Measurements from ENCODE around the gene AKAP13. TPM values are rescaled to one million over a fixed set of nuclear protein-coding genes. Genes with fewer than 3 reads are reported as not detected.

AKAP13 gene
- total and polyA plus RNA-seq, 2 of the 13 experiments (the other 11 are each of a cell fraction or from before 2014, with no cell fraction given): 6.7 to 27.1 TPM

- TF ChIP-seq ZNF468 (CRISPR knock-in tag; IDR thresholded peaks at IDR 0.05) (no peak), ZNF552 (CRISPR knock-in tag; IDR thresholded peaks at IDR 0.05; ENCODE audit: borderline replicate concordance) (no peak), ZNF816 (CRISPR knock-in tag; IDR thresholded peaks at IDR 0.05; ENCODE audit: borderline replicate concordance) (no peak), GLMP (CRISPR knock-in tag; IDR thresholded peaks at IDR 0.05; ENCODE audit: borderline replicate concordance) (no peak)
Observed at GRCh38 chr15:85748176-85748575, 367.8 kb downstream of the AKAP13 start (continued).

GRCh38 chr15:85748729-85749128, 368.3 kb downstream of the AKAP13 start:
- H3K4me2 ChIP-seq (ENCODE audit: low read depth, low read length): no peak overlapping the region
- no peak overlapping the region for H3K27ac ChIP-seq (ENCODE audit: extremely low read length, insufficient read depth, low read length)
- no peaks in the 10 kb centered on the region for H3K27me3 ChIP-seq (ENCODE audit: control insufficient read depth in 1 of 2, insufficient read depth in 2 of 2, low read length in 2 of 2)
- in situ Hi-C loops (cut with HindIII; ENCODE audit: extremely low pct_ligation_motif_present, low pct_unique_long_range_greater_than_20kb) (no loop called here), intact Hi-C loops (cut with micrococcal nuclease; ENCODE audit: unreplicated experiment) (no loop called here)
- no peaks in the 10 kb centered on the region for H4K20me1 ChIP-seq (ENCODE audit: insufficient read depth, low read length)
- H3K4me1 ChIP-seq (ENCODE audit: insufficient read depth, low read length): no peaks in the 10 kb centered on the region
- BruUV-seq (replicated peaks): no TSS peak
- WGBS (ENCODE audit: low lambda C conversion rate): 100% methylated on average over 10 of the region's 11 CpGs
- no peak overlapping the region for H2AFZ ChIP-seq (ENCODE audit: low read length)
- no peak for DNase-seq (ENCODE audit: low spot score)
- peaks cover 3 to 38% of the 10 kb centered on the region in 2 experiments for H3K36me3 ChIP-seq (replicated peaks in 1 of 2; ENCODE audit: control insufficient read depth in 1 of 2, insufficient read depth in 2 of 2, low read length in 2 of 2)
- H3K79me2 ChIP-seq (ENCODE audit: insufficient read depth, low read length): no peaks in the 10 kb centered on the region
- no peak overlapping the region for H3K9ac ChIP-seq (ENCODE audit: insufficient read depth, low read depth, low read length)
- no peak overlapping the region for H3K4me3 ChIP-seq (replicated peaks in 1 of 3; ENCODE audit: insufficient read depth in 1 of 3, low read depth in 2 of 3, low read length in 3 of 3)
- no peak for FAIRE-seq
- CTCF ChIA-PET (ENCODE audit: low intra/inter-chr PET ratio, low total read pairs): no interaction called here
- peak; percentile 27; the same call in 1 of the 3 replicates for ATAC-seq
- POLR2A ChIA-PET: no interaction called here
- H3K9me3 ChIP-seq (ENCODE audit: low read length): no peaks in the 10 kb centered on the region
- TF ChIP-seq ZNF101 (CRISPR knock-in tag; IDR thresholded peaks at IDR 0.05; ENCODE audit: borderline replicate concordance, low read depth): no peak
- TF ChIP-seq GATAD2A (CRISPR knock-in tag; IDR thresholded peaks at IDR 0.05): no peak
- TF ChIP-seq HOXA9 (CRISPR knock-in tag; IDR thresholded peaks at IDR 0.05; ENCODE audit: borderline replicate concordance): no peak
- no peak for TF ChIP-seq E2F2 (CRISPR knock-in tag; IDR thresholded peaks at IDR 0.05; ENCODE audit: borderline replicate concordance)
- TF ChIP-seq KDM6A (CRISPR knock-in tag; IDR thresholded peaks at IDR 0.05; ENCODE audit: low read depth): no peak
- no peak for TF ChIP-seq ZNF142 (CRISPR knock-in tag; IDR thresholded peaks at IDR 0.05)
- 0 out of 2 replicates have a peak, but pooled peaks have one; percentile 23 for TF ChIP-seq CTCF (CRISPR knock-in tag; IDR thresholded peaks at IDR 0.05)
- no peak for TF ChIP-seq CAMTA2 (CRISPR knock-in tag; IDR thresholded peaks at IDR 0.05; ENCODE audit: borderline replicate concordance)
- TF ChIP-seq HOXD1 (CRISPR knock-in tag; IDR thresholded peaks at IDR 0.05): no peak
